ENCODE results near the gene CYB561. TPM values are rescaled to one million over a fixed set of nuclear protein-coding genes. Genes with fewer than 3 reads are reported as not detected.
A peak's percentile ranks its signal among the peaks of the same experiment; 100 is the strongest.

The CYB561 gene
- total and polyA plus RNA-seq, 2 donors (not counting 3 experiments of a cell fraction or from before 2014, with no cell fraction given) = 34.9 to 71.1 TPM

DNA sequence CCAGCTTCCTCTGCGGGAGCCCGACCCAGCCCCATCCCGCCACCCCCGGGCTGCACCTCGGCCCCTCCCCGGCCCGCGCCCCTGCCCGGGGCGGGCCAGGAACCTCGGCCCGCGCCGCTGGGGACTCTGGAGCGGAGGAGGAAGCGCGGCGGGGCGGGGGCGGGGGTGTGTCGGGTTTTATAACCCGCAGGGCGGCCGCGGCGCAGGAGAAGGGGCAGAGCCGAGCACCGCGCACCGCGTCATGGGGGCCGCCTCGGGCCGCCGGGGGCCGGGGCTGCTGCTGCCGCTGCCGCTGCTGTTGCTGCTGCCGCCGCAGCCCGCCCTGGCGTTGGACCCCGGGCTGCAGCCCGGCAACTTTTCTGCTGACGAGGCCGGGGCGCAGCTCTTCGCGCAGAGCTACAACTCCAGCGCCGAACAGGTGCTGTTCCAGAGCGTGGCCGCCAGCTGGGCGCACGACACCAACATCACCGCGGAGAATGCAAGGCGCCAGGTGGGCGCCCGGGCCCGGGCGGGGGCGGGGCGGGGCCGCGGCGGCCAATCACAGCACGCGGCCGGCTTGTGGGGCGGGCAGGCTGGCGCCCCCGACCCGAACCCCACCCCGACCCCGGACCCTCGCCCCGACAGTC is 30.9 kb upstream of the CYB561 start, which contains the start of gene ACE:
Gene ACE, plus strand, starts transcription at position 208 of the 626 bp plus-strand sequence. Its CDS starts 34 bp downstream, at position 242.
- Histone ChIP-seq H3K9ac (replicated peaks; ENCODE audit: extremely low read depth, insufficient read depth, low read length) (peak within 1 kb of the TSS; percentile 56), H3K36me3 (ENCODE audit: control insufficient read depth in 2 of 2, extremely low read depth in 1 of 2, insufficient read depth in 2 of 2, low read length in 2 of 2) (peaks cover 0 to 21% of the 10 kb centered on the region in 2 experiments), H2AFZ (ENCODE audit: low read depth, low read length) (peak within 1 kb of the TSS; percentile 41), H4K20me1 (replicated peaks; ENCODE audit: control insufficient read depth, extremely low read depth, insufficient read depth, low read length) (no peaks in the 10 kb centered on the region), H3K9me3 (replicated peaks; ENCODE audit: control insufficient read depth, insufficient read depth, low read length) (no peaks in the 10 kb centered on the region), H3K27me3 (ENCODE audit: control insufficient read depth in 2 of 2, insufficient read depth in 2 of 2, low read length in 2 of 2) (no peaks in the 10 kb centered on the region), H3K9me1 (replicated peaks; ENCODE audit: control insufficient read depth, extremely low read depth, insufficient read depth, low read length) (no peaks in the 10 kb centered on the region), H3K4me1 (ENCODE audit: control insufficient read depth, extremely low read depth, insufficient read depth, low read length) (peaks cover 31% of the 10 kb centered on the region), H3K79me2 (ENCODE audit: control insufficient read depth, insufficient read depth, low read length) (no peaks in the 10 kb centered on the region), H3K27ac (ENCODE audit: insufficient read depth, low read depth, low read length) (peak within 1 kb of the TSS; percentile 14), H3K4me2 (ENCODE audit: insufficient read depth, low read length) (peak within 1 kb of the TSS; percentile 62), H3K4me3 (replicated peaks in 1 of 3; ENCODE audit: insufficient read depth in 1 of 3, low read depth in 1 of 3, low read length in 3 of 3) (peak within 1 kb of the TSS; percentile 16 to 62 (median 54))
- peak; percentile 43 for DNase-seq (ENCODE audit: low read depth, low spot score)
- no peak for TF ChIP-seq GATA2 (IDR thresholded peaks at IDR 0.05; ENCODE audit: insufficient read depth, insufficient read length, low read depth, low read length)
- peak; percentile 20 for TF ChIP-seq POLR2A (IDR thresholded peaks at IDR 0.05; ENCODE audit: low read depth, low read length)
- no peak for TF ChIP-seq EZH2 (IDR thresholded peaks at IDR 0.05; ENCODE audit: borderline replicate concordance, low read depth, low read length, severe bottlenecking)
- TF ChIP-seq POLR2AphosphoS5 (IDR thresholded peaks at IDR 0.05; ENCODE audit: insufficient read depth, low read depth, low read length) = peak; percentile 35
- TF ChIP-seq, protein P1, sequence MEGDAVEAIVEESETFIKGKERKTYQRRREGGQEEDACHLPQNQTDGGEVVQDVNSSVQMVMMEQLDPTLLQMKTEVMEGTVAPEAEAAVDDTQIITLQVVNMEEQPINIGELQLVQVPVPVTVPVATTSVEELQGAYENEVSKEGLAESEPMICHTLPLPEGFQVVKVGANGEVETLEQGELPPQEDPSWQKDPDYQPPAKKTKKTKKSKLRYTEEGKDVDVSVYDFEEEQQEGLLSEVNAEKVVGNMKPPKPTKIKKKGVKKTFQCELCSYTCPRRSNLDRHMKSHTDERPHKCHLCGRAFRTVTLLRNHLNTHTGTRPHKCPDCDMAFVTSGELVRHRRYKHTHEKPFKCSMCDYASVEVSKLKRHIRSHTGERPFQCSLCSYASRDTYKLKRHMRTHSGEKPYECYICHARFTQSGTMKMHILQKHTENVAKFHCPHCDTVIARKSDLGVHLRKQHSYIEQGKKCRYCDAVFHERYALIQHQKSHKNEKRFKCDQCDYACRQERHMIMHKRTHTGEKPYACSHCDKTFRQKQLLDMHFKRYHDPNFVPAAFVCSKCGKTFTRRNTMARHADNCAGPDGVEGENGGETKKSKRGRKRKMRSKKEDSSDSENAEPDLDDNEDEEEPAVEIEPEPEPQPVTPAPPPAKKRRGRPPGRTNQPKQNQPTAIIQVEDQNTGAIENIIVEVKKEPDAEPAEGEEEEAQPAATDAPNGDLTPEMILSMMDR (IDR thresholded peaks at IDR 0.05; ENCODE audit: extremely low read depth in 1 of 2, insufficient read depth in 1 of 2, low read depth in 1 of 2, low read length in 2 of 2) = no peak
- no peak for TF ChIP-seq MYC (IDR thresholded peaks at IDR 0.05; ENCODE audit: low read depth, low read length)
- TF ChIP-seq, protein P2, sequence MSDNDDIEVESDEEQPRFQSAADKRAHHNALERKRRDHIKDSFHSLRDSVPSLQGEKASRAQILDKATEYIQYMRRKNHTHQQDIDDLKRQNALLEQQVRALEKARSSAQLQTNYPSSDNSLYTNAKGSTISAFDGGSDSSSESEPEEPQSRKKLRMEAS (IDR thresholded peaks at IDR 0.05; ENCODE audit: insufficient read depth, insufficient read length) = no peak
- TF ChIP-seq FOS (IDR thresholded peaks at IDR 0.05; ENCODE audit: borderline replicate concordance, insufficient read depth, low read length) = no peak
- TF ChIP-seq JUN (IDR thresholded peaks at IDR 0.05; ENCODE audit: borderline replicate concordance, insufficient read depth, insufficient read length, low read depth) = no peak
- intact Hi-C loops (cut with micrococcal nuclease) (no loop called here), dilution Hi-C loops (cut with MboI; ENCODE audit: extremely low pct_ligation_motif_present, low sequenced_read_pairs) (no loop called here)
- no TSS peak for BruUV-seq (replicated peaks)
- ChIA-PET POLR2A (interaction anchor here (1.4 to 2.2 kb wide), 2 partner anchors 30 to 45 kb away, joined by 3 to 13 read pairs; partner anchors contain the start of gene CYB561), CTCF (interaction anchor here (1.6 to 11.1 kb wide), 7 partner anchors 8 to 135 kb away, joined by 7 to 540 read pairs (median 31); partner anchors contain the start of gene CYB561)
- peak; percentile 59 for FAIRE-seq

Measured in endothelial cell of umbilical vein (primary cell).